Tibial artery (tissue), 4 donors: ENCODE data around the gene ITGB5.

Source experiments
- DNase-seq, 2 donors: peaks; one replicate each; pipeline ENCODE4 v3.0.0-alpha.2; 2019
- H3K27ac ChIP-seq, 2 donors: fragments of 200-600 bp; sonication (generic) in 1 of 2; 1 replicate in 1 of 2; 2 replicates in 1 of 2; pipeline ENCODE4 v1.5.1; 2018 to 2019; ENCODE audit warnings: mild to moderate bottlenecking in 1 of 2
- H3K27me3 ChIP-seq, 2 donors: fragments of 200-600 bp; sonication (generic) in 1 of 2; one replicate each; pipeline versions ENCODE4 v1.5.1 to v1.6.0; 2016 to 2019
- H3K36me3 ChIP-seq, 3 donors: fragments of 200-600 bp; sonication (generic) in 2 of 3; one replicate each; pipeline ENCODE4 v1.5.1; 2016 to 2019; ENCODE audit warnings: mild to moderate bottlenecking in 2 of 3
- H3K4me1 ChIP-seq, 4 donors: fragments of 200-600 bp; sonication (generic) in 2 of 4; 1 replicate in 3 of 4; 2 replicates in 1 of 4; pipeline ENCODE4 v1.5.1; 2016 to 2019
- H3K4me3 ChIP-seq, 2 donors: fragments of 200-600 bp; sonication (generic) in 1 of 2; 1 replicate in 1 of 2; 2 replicates in 1 of 2; pipeline ENCODE4 v1.5.1; 2018 to 2019; ENCODE audit warnings: mild to moderate bottlenecking in 2 of 2
- H3K9me3 ChIP-seq, 3 donors: fragments of 200-600 bp; sonication (generic) in 1 of 3; one replicate each; pipeline ENCODE4 v1.5.1; 2016 to 2019
- CTCF ChIP-seq, 2 experiments: fragments of 200-600 bp in 1 of 2; fragments of 450-650 bp in 1 of 2; IDR thresholded peaks; one replicate each; pipeline ENCODE4 v1.5.1; 2017 to 2019; ENCODE audit warnings: antibody characterized with exemption in 2 of 2, mild to moderate bottlenecking in 1 of 2, moderate library complexity in 1 of 2
- intact Hi-C: fragments of 100-400 bp; cut with DNase I; formaldehyde crosslinking; loops from one replicate; pipeline ENCODE4 v1.15.0; 2023; ENCODE audit warnings: low total_unique reads

ITGB5 gene

GRCh38 chr3:124858275-124858674, 28.9 kb downstream of the ITGB5 start:
- peak overlapping the region; percentile 69 to 73 for H3K27ac ChIP-seq
- H3K9me3 ChIP-seq: no peaks in the 10 kb centered on the region
- no peak overlapping the region for H3K4me3 ChIP-seq
- H3K4me1 ChIP-seq: peaks cover 0 to 67% (median 31%) of the 10 kb centered on the region in 4 donors
- no peaks in the 10 kb centered on the region for H3K27me3 ChIP-seq
- no peak for DNase-seq
- peaks cover 13 to 22% (median 18%) of the 10 kb centered on the region in 3 donors for H3K36me3 ChIP-seq
- intact Hi-C loops: no loop called here
- no peak for TF ChIP-seq CTCF (IDR thresholded peaks at IDR 0.05)

- Histone ChIP-seq H3K4me3 (no peak overlapping the region), H3K36me3 (peaks cover 13 to 22% (median 18%) of the 10 kb centered on the region in 3 donors), H3K9me3 (no peaks in the 10 kb centered on the region), H3K27ac (peak overlapping the region; percentile 69 to 73), H3K4me1 (peaks cover 0 to 67% (median 36%) of the 10 kb centered on the region in 4 donors), H3K27me3 (no peaks in the 10 kb centered on the region)
- DNase-seq: no peak
- intact Hi-C loops: no loop called here
- TF ChIP-seq CTCF (IDR thresholded peaks at IDR 0.05): no peak
These were observed 30.5 kb downstream of the ITGB5 start for GRCh38 chr3:124856677-124857076.

GRCh38 chr3:124854009-124854408, 33.2 kb downstream of the ITGB5 start:
- Histone ChIP-seq H3K9me3 (no peaks in the 10 kb centered on the region), H3K4me1 (peaks cover 0 to 69% (median 38%) of the 10 kb centered on the region in 4 donors), H3K27ac (peak overlapping the region; percentile 11 to 88), H3K36me3 (peaks cover 13 to 20% (median 18%) of the 10 kb centered on the region in 3 donors), H3K4me3 (no peak overlapping the region), H3K27me3 (no peaks in the 10 kb centered on the region)
- no peak for TF ChIP-seq CTCF (IDR thresholded peaks at IDR 0.05)
- DNase-seq: no peak
- intact Hi-C loops: no loop called here

GRCh38 chr3:124853446-124853845, 33.7 kb downstream of the ITGB5 start:
- no peak overlapping the region for H3K4me3 ChIP-seq
- TF ChIP-seq CTCF (IDR thresholded peaks at IDR 0.05): no peak

GRCh38 chr3:124851905-124852304, 35.3 kb downstream of the ITGB5 start:
- no peaks in the 10 kb centered on the region for H3K27me3 ChIP-seq
- TF ChIP-seq CTCF (IDR thresholded peaks at IDR 0.05): no peak
- H3K4me3 ChIP-seq: peak overlapping the region in 1 of 2 donors; percentile 7
- intact Hi-C loops: no loop called here
- peak overlapping the region; percentile 82 to 88 for H3K27ac ChIP-seq
- DNase-seq: no peak
- H3K9me3 ChIP-seq: no peaks in the 10 kb centered on the region
- peaks cover 0 to 65% (median 38%) of the 10 kb centered on the region in 4 donors for H3K4me1 ChIP-seq
- H3K36me3 ChIP-seq: peaks cover 23 to 35% (median 28%) of the 10 kb centered on the region in 3 donors

More at GRCh38 chr3:124853446-124853845, 33.7 kb downstream of the ITGB5 start:
- Histone ChIP-seq H3K4me1 (peaks cover 0 to 69% (median 37%) of the 10 kb centered on the region in 4 donors), H3K36me3 (peaks cover 13 to 22% (median 19%) of the 10 kb centered on the region in 3 donors), H3K27me3 (no peaks in the 10 kb centered on the region), H3K27ac (peak overlapping the region; percentile 17 to 88), H3K9me3 (no peaks in the 10 kb centered on the region)
- no peak for DNase-seq
- intact Hi-C loops: no loop called here

GRCh38 chr3:124851136-124851535, 36.0 kb downstream of the ITGB5 start:
- peaks cover 23 to 40% (median 34%) of the 10 kb centered on the region in 3 donors for H3K36me3 ChIP-seq
- DNase-seq: no peak
- H3K27ac ChIP-seq: peak overlapping the region; percentile 82 to 88
- H3K4me3 ChIP-seq: peak overlapping the region in 1 of 2 donors; percentile 1
- peaks cover 0 to 72% (median 42%) of the 10 kb centered on the region in 4 donors for H3K4me1 ChIP-seq
- intact Hi-C loops: no loop called here
- TF ChIP-seq CTCF (IDR thresholded peaks at IDR 0.05): no peak
- no peaks in the 10 kb centered on the region for H3K27me3 ChIP-seq
- no peaks in the 10 kb centered on the region for H3K9me3 ChIP-seq
